Measurements from ENCODE around the gene LY86.

Gene LY86

DNA sequence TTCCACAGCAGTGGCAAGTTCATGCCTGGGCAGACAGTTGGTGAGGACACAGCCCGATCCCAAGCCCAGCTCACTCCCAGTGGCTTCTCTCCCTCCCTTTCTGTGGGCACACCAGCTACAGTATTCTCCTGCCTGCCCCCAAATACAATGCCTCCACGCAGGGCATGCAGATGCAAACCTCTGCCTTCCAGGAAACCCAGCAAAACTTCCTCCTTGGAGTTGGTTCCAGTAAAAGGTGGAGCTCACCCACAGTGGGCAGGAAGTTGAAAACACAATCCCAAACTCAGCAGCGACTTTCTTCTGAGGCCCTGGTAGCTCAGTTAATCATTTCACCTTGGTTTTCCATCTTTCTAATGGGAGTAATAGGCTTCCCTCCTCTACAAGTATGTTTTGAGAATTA, 93.7 kb downstream of the LY86 start:
- DNase-seq (ENCODE audit: low read depth) = no peak

DNA sequence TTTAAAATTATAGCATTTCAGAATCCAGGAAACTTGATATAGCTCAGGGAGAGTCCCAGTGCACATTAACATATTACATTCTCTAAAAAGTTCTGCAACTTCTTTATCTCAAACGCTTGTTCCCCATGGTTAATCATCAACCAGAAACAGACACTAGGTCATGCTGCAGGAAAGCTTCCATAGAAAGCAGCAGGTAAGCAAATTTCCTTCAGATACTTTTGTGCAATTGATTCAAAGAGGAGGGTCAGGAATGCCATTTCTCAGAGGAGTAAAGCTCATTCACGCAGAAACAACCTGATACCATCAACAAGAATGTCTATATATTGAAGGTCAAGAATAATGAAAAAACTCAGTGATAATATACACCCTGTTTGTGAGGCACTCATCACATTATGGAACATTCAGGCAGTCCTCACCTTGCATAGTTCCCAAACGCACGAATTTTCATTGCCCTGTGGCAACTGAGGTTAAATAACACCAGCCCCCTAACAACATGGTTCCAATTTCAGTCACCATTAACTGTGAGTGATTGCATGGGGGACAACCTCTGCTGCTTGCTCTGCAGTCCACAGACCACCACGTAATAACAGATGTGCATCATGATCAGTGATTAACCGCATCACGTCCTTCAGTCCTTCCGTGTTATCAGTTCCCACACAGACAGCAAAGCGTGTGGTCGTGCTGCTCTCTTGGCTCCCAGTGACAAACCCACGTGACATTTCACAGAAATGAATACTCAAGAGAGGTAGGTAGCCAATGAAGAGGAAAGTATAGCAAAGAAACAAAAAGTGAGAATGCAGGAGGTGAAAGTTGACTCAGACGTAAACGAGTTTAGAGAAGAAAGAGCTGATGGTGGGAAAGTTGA, 95.7 kb downstream of the LY86 start:
- no peak for DNase-seq (ENCODE audit: low read depth)

- DNase-seq (ENCODE audit: low read depth) = no peak
Measured at GRCh38 chr6:6685249-6686040, 96.9 kb downstream of the LY86 start.

- DNase-seq (ENCODE audit: low read depth) = no peak
Measured at GRCh38 chr6:6686176-6686575, 97.7 kb downstream of the LY86 start.

- DNase-seq (ENCODE audit: low read depth) = peak; percentile 12
Measured at GRCh38 chr6:6686748-6687601, 98.5 kb downstream of the LY86 start.

DNA sequence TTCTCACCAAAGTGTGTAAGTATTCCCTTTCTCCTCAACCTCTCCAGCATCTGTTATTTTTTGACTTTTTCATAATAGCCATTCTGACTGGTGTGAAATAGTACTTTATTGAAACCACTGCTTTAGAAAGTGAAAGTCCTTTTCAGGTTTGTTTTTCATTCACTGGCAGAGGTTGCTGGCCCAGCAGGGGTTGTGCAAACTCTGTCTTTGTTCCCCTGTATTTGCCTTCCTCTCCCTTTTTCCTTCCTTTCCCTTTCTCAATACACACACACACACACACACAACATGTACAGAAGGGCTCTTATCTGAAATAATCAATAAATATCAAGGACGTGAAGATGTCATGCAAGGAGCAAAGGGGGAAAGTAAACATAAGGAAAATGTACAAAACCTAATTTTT, 99.8 kb downstream of the LY86 start:
- no peak for DNase-seq (ENCODE audit: low read depth)

- no peak for DNase-seq (ENCODE audit: low read depth)
Measured at GRCh38 chr6:6688951-6689350, 100.4 kb downstream of the LY86 start.

DNA sequence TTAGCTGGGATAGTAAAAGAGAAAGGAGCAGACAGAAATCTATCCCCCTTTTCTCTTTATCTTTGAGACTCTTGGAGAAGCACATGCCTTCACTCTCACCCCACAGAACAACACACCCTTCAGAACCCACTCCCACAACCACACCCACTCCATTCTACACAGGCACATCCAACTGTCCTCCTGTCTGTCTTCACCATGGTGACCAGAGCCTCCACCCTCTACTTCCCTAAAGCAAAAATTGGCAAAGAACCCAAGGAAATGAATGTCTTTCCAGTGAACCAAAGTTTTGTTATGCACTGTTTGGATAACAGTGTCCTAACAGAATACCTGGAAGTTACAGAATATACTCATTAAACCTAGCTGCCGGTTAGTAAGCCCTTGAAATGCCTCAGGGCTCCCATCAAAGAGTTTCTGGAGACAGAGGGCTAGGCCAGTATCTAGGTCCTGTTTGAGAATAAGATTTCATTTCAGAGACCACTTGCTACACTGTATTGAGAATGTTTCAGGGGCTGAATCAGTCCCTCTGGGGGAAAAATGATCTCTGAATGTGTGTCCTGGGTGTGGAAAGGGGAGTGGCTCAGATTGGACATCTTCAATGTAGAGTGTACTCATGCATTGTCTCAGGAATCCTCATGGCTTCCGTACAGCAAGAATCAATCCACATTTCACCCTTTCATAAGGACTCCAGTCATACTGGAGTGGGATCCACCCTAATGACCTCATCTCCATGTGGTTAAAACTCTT, 101.1 kb downstream of the LY86 start:
- DNase-seq (ENCODE audit: low read depth) = no peak

GRCh38 chr6:6690144-6690483, 101.6 kb downstream of the LY86 start:
- DNase-seq (ENCODE audit: low read depth) = no peak

- no peak for DNase-seq (ENCODE audit: low read depth)
Measured at GRCh38 chr6:6694368-6694780, 105.9 kb downstream of the LY86 start.

GRCh38 chr6:6694825-6695624, 106.5 kb downstream of the LY86 start:
- no peak for DNase-seq (ENCODE audit: low read depth)

DNA sequence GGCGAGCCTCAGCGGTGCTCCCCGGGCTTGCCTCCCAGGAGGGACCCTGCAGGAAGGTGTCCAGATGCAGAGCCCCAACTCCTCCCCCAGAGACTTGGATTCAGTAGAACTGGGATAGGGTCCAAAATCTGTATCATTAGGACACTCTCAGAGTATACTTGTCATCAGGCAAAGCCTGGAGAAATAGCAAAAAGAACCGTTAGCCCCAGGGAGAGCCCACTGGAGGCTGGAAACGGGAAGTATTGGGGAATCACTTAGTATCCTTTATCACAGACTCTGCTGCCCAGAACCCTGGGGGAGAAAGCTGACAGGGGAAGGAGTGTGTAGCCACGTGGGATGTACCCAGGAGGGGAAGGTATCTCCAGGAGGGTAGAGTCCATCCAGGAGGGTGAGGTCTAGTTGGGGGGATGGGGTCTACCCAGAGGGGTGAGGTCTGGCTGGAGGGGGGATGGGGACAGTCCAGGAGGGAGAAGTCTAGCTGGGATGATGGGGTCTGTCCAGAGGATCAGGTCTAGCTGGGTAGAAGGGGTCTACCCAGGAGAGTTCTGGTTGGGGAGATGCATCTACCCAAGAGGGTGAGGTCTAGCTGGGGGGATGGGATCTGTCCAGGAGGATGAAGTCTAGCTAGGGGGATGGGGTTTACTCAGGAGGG, 107.2 kb downstream of the LY86 start:
- no peak for DNase-seq (ENCODE audit: low read depth)

DNA sequence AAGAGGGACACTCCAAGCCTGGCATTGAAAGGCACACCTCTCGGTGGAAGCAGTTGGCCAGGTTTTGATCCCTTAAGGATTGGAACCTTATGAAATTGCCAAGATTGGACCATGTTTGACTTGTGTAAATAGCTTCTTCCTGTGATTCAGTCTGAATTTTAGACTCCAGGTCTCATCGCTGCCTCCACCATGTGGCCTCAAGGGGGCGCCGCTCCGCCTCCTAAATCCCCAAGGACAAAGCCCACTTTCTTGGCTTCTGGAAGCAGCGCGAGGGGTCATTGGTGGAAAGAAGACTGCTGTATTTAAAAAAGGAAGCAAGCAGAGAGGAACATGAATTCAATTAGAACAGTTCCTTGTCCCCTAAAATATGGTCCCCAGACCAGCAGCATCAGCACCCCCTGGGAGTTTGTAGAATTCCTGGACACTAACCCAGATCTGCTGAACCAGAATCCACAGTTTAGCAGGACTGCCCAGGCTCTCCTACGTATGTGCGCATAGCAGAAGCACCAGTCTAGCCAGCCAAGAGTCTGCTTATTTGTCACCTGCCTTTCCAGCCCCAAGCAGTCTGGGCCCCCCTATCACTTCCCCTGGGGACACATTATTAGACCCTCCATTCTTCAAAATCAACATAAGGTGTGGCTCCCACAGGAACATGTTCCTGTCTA, 108.5 kb downstream of the LY86 start:
- no peak for DNase-seq (ENCODE audit: low read depth)

DNA sequence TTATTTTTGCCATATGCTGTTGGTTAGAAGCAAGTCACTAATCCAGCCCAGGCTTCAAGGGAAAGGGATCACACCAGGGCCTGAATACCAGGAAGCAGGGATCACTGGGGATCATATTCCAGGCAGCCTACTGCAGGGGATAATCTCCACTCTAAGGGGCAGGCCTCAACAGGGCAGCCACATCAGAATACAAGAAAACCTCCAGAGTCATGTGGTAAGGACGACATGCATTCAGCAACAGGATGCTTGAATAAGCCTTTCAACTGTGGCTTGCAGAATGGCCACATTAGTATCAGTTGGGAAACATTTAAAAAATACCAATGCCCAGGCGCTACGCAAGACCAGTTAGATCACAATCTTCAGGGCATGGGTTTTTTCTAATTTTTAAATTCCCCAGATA, 109.1 kb downstream of the LY86 start:
- no peak for DNase-seq (ENCODE audit: low read depth)

DNA sequence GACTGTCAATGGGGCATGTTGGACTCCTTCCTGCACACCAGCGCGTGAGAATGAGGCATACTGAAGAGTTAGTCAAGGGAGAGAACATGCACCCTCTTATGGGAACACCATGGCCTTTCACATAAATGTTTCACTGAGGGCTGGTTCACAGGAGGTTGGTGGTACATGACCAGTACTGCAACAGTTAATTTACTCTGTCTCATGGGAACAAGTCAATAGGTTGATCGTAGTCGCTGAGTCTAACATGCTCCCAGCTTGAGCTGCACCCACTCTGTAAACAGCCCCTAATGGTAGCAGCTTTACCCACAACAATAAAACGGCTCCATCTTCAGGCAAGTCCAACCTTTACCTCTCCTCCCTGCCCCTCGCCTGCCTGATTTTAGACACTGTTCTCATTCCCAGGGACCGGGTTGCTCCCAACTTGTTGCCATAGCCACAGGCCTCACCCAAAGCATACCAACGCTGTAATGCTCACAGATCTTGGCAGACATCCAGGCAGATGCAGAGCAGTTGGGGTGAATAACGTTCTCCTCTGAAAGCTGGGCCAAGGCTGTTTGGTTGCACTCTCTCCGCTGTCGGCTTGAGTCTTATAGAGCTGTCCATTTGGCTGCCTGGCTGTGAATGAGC, 111.3 kb downstream of the LY86 start:
- DNase-seq (ENCODE audit: low read depth) = no peak

GRCh38 chr6:6700407-6701270, 112.1 kb downstream of the LY86 start:
- no peak for DNase-seq (ENCODE audit: low read depth)

- DNase-seq (ENCODE audit: low read depth) = no peak
Measured at GRCh38 chr6:6701864-6702263, 113.3 kb downstream of the LY86 start.

- no peak for DNase-seq (ENCODE audit: low read depth)
Measured at GRCh38 chr6:6703699-6704098, 115.2 kb downstream of the LY86 start.
